Islet of Langerhans (tissue), 1 donor: ENCODE results near the gene CFAP54.

Experiments
- FAIRE-seq: peaks from one replicate; lab custom pipeline; 2011; peaks lifted over from hg19 to GRCh38; lab: Jason Lieb, UNC

CFAP54 gene

GRCh38 chr12:96824838-96825236 is 335.5 kb downstream of the CFAP54 start:
- FAIRE-seq: no peak

GRCh38 chr12:96828169-96828789 is 338.9 kb downstream of the CFAP54 start:
- no peak for FAIRE-seq

GRCh38 chr12:96829354-96829753 is 340.0 kb downstream of the CFAP54 start:
- no peak for FAIRE-seq

GRCh38 chr12:96831346-96831745 is 342.0 kb downstream of the CFAP54 start:
- no peak for FAIRE-seq

GRCh38 chr12:96846293-96846692 is 356.9 kb downstream of the CFAP54 start:
- no peak for FAIRE-seq

GRCh38 chr12:96850676-96851075 is 361.3 kb downstream of the CFAP54 start:
- FAIRE-seq: no peak

- no peak for FAIRE-seq
These were observed 368.8 kb downstream of the CFAP54 start for GRCh38 chr12:96858162-96858561.

- no peak for FAIRE-seq
These were observed 372.3 kb downstream of the CFAP54 start for GRCh38 chr12:96861656-96862055.

GRCh38 chr12:96862326-96862725 is 372.9 kb downstream of the CFAP54 start:
- no peak for FAIRE-seq

- FAIRE-seq: no peak
These were observed 375.0 kb downstream of the CFAP54 start for GRCh38 chr12:96864335-96864734.

GRCh38 chr12:96866801-96867590 is 377.6 kb downstream of the CFAP54 start:
- FAIRE-seq: no peak

- no peak for FAIRE-seq
These were observed 381.6 kb downstream of the CFAP54 start for GRCh38 chr12:96870946-96871345.

- FAIRE-seq: no peak
These were observed 383.6 kb downstream of the CFAP54 start for GRCh38 chr12:96872961-96873360.

GRCh38 chr12:96874211-96874610 is 384.8 kb downstream of the CFAP54 start:
- no peak for FAIRE-seq

- FAIRE-seq: no peak
These were observed 387.6 kb downstream of the CFAP54 start for GRCh38 chr12:96876966-96877365.

- FAIRE-seq: no peak
These were observed 389.3 kb downstream of the CFAP54 start for GRCh38 chr12:96878704-96879103.

GRCh38 chr12:96879301-96879700 is 389.9 kb downstream of the CFAP54 start:
- FAIRE-seq: no peak

GRCh38 chr12:96880220-96880619 is 390.8 kb downstream of the CFAP54 start:
- FAIRE-seq: no peak

GRCh38 chr12:96881608-96882007 is 392.2 kb downstream of the CFAP54 start:
- FAIRE-seq: no peak

GRCh38 chr12:96882862-96883261 is 393.5 kb downstream of the CFAP54 start:
- no peak for FAIRE-seq

GRCh38 chr12:96883571-96883970 is 394.2 kb downstream of the CFAP54 start:
- no peak for FAIRE-seq

GRCh38 chr12:96886998-96887677 is 397.8 kb downstream of the CFAP54 start:
- FAIRE-seq: no peak

- no peak for FAIRE-seq
These were observed 400.0 kb downstream of the CFAP54 start for GRCh38 chr12:96889273-96889933.
